Gastroesophageal sphincter (tissue), 4 donors: ENCODE data around the gene SPTB. TPM values are rescaled to one million over a fixed set of nuclear protein-coding genes. Genes with fewer than 3 reads are reported as not detected.

Source experiments
- ATAC-seq: fragments of 150-250 bp; one replicate; pipeline ENCODE4 v1.9.1; 2016; ENCODE audit warnings: mild to moderate bottlenecking, moderate library complexity
- H3K27ac ChIP-seq, 4 donors: fragments of 200-600 bp; sonication (generic) in 3 of 4; 1 replicate in 3 of 4; 2 replicates in 1 of 4; pipeline ENCODE4 v1.5.1; 2016 to 2019
- H3K27me3 ChIP-seq: fragments of 200-600 bp; sonication (generic); one replicate; pipeline ENCODE4 v1.5.1; 2019
- H3K36me3 ChIP-seq, 2 donors: fragments of 200-600 bp; sonication (generic); one replicate each; pipeline ENCODE4 v1.5.1; 2019; ENCODE audit warnings: control low read depth in 1 of 2
- H3K4me1 ChIP-seq, 3 donors: fragments of 200-600 bp; sonication (generic); 1 replicate in 2 of 3; 2 replicates in 1 of 3; pipeline ENCODE4 v1.5.1; 2016 to 2019; ENCODE audit warnings: control low read depth in 2 of 3
- H3K4me3 ChIP-seq, 2 donors: fragments of 200-600 bp; sonication (generic); one replicate each; pipeline ENCODE4 v1.5.1; 2019; ENCODE audit warnings: mild to moderate bottlenecking in 1 of 2, moderate library complexity in 1 of 2
- H3K9me3 ChIP-seq, 3 donors: fragments of 200-600 bp; sonication (generic); one replicate each; pipeline ENCODE4 v1.5.1; 2017 to 2019; ENCODE audit warnings: control low read depth in 2 of 3
- EP300 ChIP-seq: sonication (generic); formaldehyde crosslinking; IDR thresholded peaks from one replicate; pipeline ENCODE4 v1.6.1; 2017; ENCODE audit warnings: antibody characterized with exemption, mild to moderate bottlenecking
- POLR2A ChIP-seq, 2 donors: fragments of 450-650 bp; IDR thresholded peaks; one replicate each; pipeline ENCODE4 v1.6.1; 2017; ENCODE audit warnings: antibody characterized with exemption in 2 of 2, mild to moderate bottlenecking in 2 of 2, moderate library complexity in 1 of 2
- POLR2AphosphoS5 ChIP-seq: sonication (generic); formaldehyde crosslinking; IDR thresholded peaks from one replicate; pipeline ENCODE4 v1.6.1; 2017; ENCODE audit warnings: antibody characterized with exemption
- WGBS, 2 donors: methylation state at CpG; one replicate each; pipeline ENCODE4 v1.1.5; 2018; ENCODE audit warnings: low coverage in 1 of 2; 5-methylcytosine and 5-hydroxymethylcytosine counted together
- total RNA-seq, 4 donors: library from RNA; depleted of rRNA; stranded (reverse); fragments of >200 nt; gene quantifications; one replicate each; pipeline ENCODE4 v1.1.0, GENCODE V29; 2016
- TF ChIP-seq, protein P1 (sequence below), 4 experiments: fragments of 200-600 bp in 2 of 4; fragments of 450-650 bp in 2 of 4; sonication (generic) in 1 of 4; IDR thresholded peaks; one replicate each; pipeline ENCODE4 v1.5.1; 2017 to 2019; ENCODE audit warnings: antibody characterized with exemption in 4 of 4, mild to moderate bottlenecking in 2 of 4, moderate library complexity in 2 of 4

Gene SPTB
- total RNA-seq, 4 donors from 2014 or later: 0.62 to 3.1 (median 1.0) TPM

- Histone ChIP-seq H3K4me3 (no peak overlapping the region), H3K36me3 (peaks cover 0 to 83% of the 10 kb centered on the region in 2 donors), H3K27ac (no peak overlapping the region), H3K27me3 (no peaks in the 10 kb centered on the region), H3K9me3 (no peaks in the 10 kb centered on the region), H3K4me1 (peaks cover 0 to 36% (median 0%) of the 10 kb centered on the region in 3 donors)
- WGBS, 2 donors: 100% methylated on average over 5 of the region's 14 CpGs; no CpG with 5 or more reads in 1 of the 2 donors
- TF ChIP-seq POLR2AphosphoS5: no peak
- TF ChIP-seq, protein P1, sequence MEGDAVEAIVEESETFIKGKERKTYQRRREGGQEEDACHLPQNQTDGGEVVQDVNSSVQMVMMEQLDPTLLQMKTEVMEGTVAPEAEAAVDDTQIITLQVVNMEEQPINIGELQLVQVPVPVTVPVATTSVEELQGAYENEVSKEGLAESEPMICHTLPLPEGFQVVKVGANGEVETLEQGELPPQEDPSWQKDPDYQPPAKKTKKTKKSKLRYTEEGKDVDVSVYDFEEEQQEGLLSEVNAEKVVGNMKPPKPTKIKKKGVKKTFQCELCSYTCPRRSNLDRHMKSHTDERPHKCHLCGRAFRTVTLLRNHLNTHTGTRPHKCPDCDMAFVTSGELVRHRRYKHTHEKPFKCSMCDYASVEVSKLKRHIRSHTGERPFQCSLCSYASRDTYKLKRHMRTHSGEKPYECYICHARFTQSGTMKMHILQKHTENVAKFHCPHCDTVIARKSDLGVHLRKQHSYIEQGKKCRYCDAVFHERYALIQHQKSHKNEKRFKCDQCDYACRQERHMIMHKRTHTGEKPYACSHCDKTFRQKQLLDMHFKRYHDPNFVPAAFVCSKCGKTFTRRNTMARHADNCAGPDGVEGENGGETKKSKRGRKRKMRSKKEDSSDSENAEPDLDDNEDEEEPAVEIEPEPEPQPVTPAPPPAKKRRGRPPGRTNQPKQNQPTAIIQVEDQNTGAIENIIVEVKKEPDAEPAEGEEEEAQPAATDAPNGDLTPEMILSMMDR (IDR thresholded peaks at IDR 0.05): no peak
- TF ChIP-seq EP300: no peak
- no peak for TF ChIP-seq POLR2A (IDR thresholded peaks at IDR 0.05)
- ATAC-seq: no peak
Observed at GRCh38 chr14:64732536-64733120, 147.1 kb downstream of the SPTB start.

DNA sequence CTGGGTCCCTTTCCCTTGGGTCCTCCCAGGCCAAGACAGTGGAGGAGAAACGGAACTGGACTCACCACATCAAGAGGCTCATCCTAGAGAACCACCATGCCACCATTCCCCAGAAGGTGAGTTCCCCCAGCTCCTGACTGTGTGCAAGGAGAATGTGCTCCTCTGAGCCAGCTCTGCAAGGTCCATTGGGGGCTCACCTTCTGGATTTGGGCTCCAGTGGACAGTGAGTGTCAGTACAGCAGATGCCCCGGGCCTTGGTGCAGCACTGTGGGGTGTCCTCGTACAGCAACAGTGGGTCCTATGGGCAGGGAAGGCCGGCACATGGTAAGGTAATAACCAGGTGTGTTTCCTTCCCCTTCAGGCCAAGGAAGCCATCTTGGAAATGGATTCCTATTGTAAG, 147.6 kb downstream of the SPTB start:
- Histone ChIP-seq H3K4me3 (no peak overlapping the region), H3K27ac (no peak overlapping the region), H3K4me1 (peaks cover 0 to 37% (median 0%) of the 10 kb centered on the region in 3 donors), H3K9me3 (no peaks in the 10 kb centered on the region), H3K27me3 (no peaks in the 10 kb centered on the region), H3K36me3 (peaks cover 0 to 82% of the 10 kb centered on the region in 2 donors)
- 80 to 90% methylated on average over 1 to 2 of the region's 4 CpGs for WGBS, 2 donors
- no peak for ATAC-seq
- TF ChIP-seq, protein P1 (IDR thresholded peaks at IDR 0.05): no peak
- no peak for TF ChIP-seq POLR2AphosphoS5
- TF ChIP-seq EP300: no peak
- TF ChIP-seq POLR2A (IDR thresholded peaks at IDR 0.05): no peak

- Histone ChIP-seq H3K4me3 (no peak overlapping the region), H3K9me3 (no peaks in the 10 kb centered on the region), H3K27ac (no peak overlapping the region), H3K4me1 (peaks cover 0 to 46% (median 3%) of the 10 kb centered on the region in 3 donors), H3K27me3 (no peaks in the 10 kb centered on the region), H3K36me3 (peaks cover 0 to 73% of the 10 kb centered on the region in 2 donors)
- ATAC-seq: no peak
- no peak for TF ChIP-seq POLR2A (IDR thresholded peaks at IDR 0.05)
- TF ChIP-seq EP300: no peak
- TF ChIP-seq POLR2AphosphoS5: no peak
- TF ChIP-seq, protein P1 (IDR thresholded peaks at IDR 0.05): no peak
- 90 to 91% methylated on average over 8 to 12 of the region's 15 CpGs for WGBS, 2 donors
Observed at GRCh38 chr14:64731141-64731581, 148.5 kb downstream of the SPTB start.

DNA sequence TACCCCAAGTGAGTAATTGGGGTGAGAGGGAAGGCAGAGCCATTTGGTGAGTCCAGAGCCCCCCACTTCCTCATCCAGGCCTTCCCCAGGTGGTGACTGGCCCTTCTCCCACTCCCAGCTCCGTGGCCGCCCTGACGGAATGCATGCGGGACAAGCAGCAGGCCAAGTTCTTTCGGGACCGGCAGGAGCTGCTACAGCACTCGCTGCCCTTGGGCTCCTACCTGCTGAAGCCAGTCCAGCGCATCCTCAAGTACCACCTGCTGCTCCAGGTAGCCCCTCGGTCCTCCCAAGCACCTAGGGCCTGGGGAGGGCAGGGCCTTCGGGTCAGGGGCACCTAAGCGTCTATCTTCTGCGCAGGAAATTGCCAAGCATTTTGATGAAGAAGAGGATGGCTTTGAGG, 149.0 kb downstream of the SPTB start:
- H3K27me3 ChIP-seq: no peaks in the 10 kb centered on the region
- peaks cover 0 to 51% (median 3%) of the 10 kb centered on the region in 3 donors for H3K4me1 ChIP-seq
- TF ChIP-seq EP300: no peak
- no peak for TF ChIP-seq POLR2AphosphoS5
- TF ChIP-seq POLR2A (IDR thresholded peaks at IDR 0.05): no peak
- TF ChIP-seq, protein P1 (IDR thresholded peaks at IDR 0.05): no peak
- H3K36me3 ChIP-seq: peaks cover 0 to 68% of the 10 kb centered on the region in 2 donors
- H3K27ac ChIP-seq: no peak overlapping the region
- no peak overlapping the region for H3K4me3 ChIP-seq
- ATAC-seq: no peak
- H3K9me3 ChIP-seq: no peaks in the 10 kb centered on the region
- 60% methylated on average over 1 of the region's 12 CpGs; no CpG with 5 or more reads in 1 of the 2 donors for WGBS, 2 donors

DNA sequence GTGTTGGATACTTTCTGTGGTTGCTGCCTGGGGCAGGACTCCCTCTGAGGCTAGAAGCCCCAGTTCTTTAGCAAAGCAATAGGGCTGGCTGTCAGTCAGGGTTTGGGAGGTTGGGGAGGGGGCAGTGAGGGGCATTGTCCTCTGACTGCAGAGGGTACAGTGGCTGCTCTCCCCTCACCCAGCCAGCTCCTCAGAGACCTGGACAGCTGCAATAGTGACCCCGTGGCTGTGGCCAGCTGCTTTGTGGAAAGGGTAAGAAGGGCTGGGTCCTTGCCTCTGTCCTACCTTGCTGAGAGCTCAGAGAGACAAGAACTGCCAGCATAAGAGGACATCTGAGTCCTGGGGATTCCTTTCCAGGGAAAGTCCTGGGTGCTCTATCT, 149.7 kb downstream of the SPTB start:
- Histone ChIP-seq H3K4me1 (peaks cover 0 to 51% (median 3%) of the 10 kb centered on the region in 3 donors), H3K27ac (no peak overlapping the region), H3K4me3 (no peak overlapping the region), H3K36me3 (peaks cover 0 to 66% of the 10 kb centered on the region in 2 donors), H3K27me3 (no peaks in the 10 kb centered on the region), H3K9me3 (no peaks in the 10 kb centered on the region)
- TF ChIP-seq, protein P1 (IDR thresholded peaks at IDR 0.05): no peak
- TF ChIP-seq POLR2A (IDR thresholded peaks at IDR 0.05) (no peak), POLR2AphosphoS5 (no peak), EP300 (no peak)
- no peak for ATAC-seq
- WGBS, 2 donors: 88% methylated on average over 1 of the region's 1 CpG; no CpG with 5 or more reads in 1 of the 2 donors
